G401.6 (cell line): ENCODE results near the gene PHOX2A.

ENCODE experiments used
- FAIRE-seq: peaks from 2 replicates; lab custom pipeline; 2012; peaks lifted over from hg19 to GRCh38; lab: Jason Lieb, UNC

Gene PHOX2A

GRCh38 chr11:72233056-72233772 lies 10.8 kb downstream of the PHOX2A start:
- FAIRE-seq, result no peak

GRCh38 chr11:72232260-72233055 lies 11.5 kb downstream of the PHOX2A start:
- no peak for FAIRE-seq

- no peak for FAIRE-seq
Observed at GRCh38 chr11:72231396-72232259, 12.3 kb downstream of the PHOX2A start.

- no peak for FAIRE-seq
Observed at GRCh38 chr11:72230764-72231365, 13.1 kb downstream of the PHOX2A start.

- FAIRE-seq, result no peak
Observed at GRCh38 chr11:72229925-72230763, 13.8 kb downstream of the PHOX2A start.

GRCh38 chr11:72229336-72229924 lies 14.5 kb downstream of the PHOX2A start:
- no peak for FAIRE-seq

- FAIRE-seq, result no peak
Observed at GRCh38 chr11:72228844-72229231, 15.1 kb downstream of the PHOX2A start.

- no peak for FAIRE-seq
Observed at GRCh38 chr11:72228229-72228843, 15.6 kb downstream of the PHOX2A start.

- no peak for FAIRE-seq
Observed at GRCh38 chr11:72227316-72228228, 16.4 kb downstream of the PHOX2A start.

- FAIRE-seq, result no peak
Observed at GRCh38 chr11:72226701-72227100, 17.3 kb downstream of the PHOX2A start.

- FAIRE-seq, result no peak
Observed at GRCh38 chr11:72225411-72225951, 18.5 kb downstream of the PHOX2A start.

GRCh38 chr11:72224564-72225410 lies 19.2 kb downstream of the PHOX2A start, which contains the start of gene INPPL1:
Gene INPPL1, plus strand, starts transcription at chr11:72224767. Its CDS starts 218 bp downstream, at chr11:72224985.
- no peak for FAIRE-seq

- FAIRE-seq, result no peak
Observed at GRCh38 chr11:72223615-72224563, 20.1 kb downstream of the PHOX2A start.

- FAIRE-seq, result peak; percentile 95
Observed at GRCh38 chr11:72222907-72223614, 20.9 kb downstream of the PHOX2A start.

GRCh38 chr11:72222106-72222891 lies 21.7 kb downstream of the PHOX2A start:
- FAIRE-seq, result no peak
